Stimulated activated CD8-positive, alpha-beta memory T cell treated with anti-CD3 and anti-CD28 coated beads, Interleukin-7, amount 100 ng/mL, for 48 hours (primary cell): ENCODE data around the gene PRR5.

ENCODE experiments used
- DNase-seq, 2 donors: peaks; one replicate each; pipeline ENCODE4 v3.0.0-alpha.2; 2020; ENCODE audit warnings: low read depth in 1 of 2; ENCODE audit errors: extremely low read depth in 1 of 2

The PRR5 gene

GRCh38 chr22:44711690-44712555, 9.9 kb downstream of the PRR5 start:
- no peak for DNase-seq

DNA sequence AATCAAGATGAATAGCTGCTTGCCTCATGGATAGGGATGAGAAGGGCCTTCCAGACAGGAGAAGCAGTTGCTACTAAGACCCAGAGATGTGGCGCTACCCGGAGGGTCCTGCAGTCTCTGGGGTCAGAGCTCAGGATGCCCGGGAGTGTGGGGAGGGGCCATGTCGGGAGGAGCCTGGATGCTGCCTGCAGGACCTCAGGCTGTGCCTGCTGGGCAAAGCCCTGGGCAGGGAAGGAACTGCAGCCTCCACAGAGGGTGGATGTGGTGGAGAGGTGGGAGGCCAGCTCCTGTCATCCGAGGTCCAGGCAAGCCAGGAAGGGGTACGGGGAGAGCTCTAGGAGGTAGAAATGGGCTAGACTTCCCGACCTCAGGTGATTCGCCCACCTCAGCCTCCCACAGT, 11.0 kb downstream of the PRR5 start:
- no peak for DNase-seq

DNA sequence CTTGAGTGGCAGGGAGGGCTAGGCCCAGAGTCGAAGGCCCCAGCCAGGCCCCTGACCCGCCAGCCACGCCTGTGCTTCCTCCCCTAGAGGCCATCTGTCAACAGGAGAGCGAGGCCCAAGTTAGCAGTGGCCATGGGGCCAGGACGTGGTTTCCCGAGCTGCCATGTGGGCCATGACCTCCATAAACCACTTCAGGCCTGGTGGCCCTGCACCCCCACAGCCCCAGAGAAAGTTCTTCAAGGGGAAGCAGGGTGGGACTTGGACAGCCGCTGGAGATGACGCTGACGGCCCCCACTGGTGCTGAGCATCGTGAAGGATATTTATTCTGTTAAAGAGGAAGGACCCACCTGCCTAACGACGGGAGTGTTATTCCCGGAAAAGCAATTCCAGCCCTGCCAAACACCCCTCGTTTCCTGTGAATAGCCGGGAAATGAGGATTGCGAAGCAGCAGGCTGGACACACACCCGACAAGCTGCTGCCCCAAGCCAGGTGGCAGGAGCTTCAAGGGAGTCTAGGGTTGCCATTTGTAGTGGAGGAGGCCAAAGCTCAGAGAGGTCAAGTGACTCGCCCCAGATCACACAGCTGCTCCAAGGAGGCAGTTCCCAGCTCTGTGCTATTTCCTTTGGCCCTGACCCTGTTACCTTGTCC, 12.8 kb downstream of the PRR5 start:
- DNase-seq = no peak

DNA sequence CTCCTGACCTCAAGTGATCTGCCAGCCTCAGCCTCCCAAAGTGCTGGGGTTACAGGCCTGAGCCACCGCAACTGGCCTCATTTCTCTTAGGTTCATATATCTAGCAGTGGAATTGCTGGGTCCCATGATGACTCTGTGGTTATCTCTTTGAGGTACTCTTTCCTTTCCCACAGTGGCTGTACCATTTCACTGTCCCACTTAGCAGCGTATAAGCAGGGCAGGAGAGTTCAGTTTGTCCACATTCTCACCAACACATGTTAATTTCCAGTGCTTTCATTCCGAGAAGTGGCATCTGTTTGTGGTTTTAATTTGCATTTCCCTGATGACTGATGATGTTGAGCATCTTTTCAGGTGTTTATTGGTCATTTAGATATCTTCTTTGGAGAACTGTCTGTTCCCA, 16.4 kb downstream of the PRR5 start:
- no peak for DNase-seq

DNA sequence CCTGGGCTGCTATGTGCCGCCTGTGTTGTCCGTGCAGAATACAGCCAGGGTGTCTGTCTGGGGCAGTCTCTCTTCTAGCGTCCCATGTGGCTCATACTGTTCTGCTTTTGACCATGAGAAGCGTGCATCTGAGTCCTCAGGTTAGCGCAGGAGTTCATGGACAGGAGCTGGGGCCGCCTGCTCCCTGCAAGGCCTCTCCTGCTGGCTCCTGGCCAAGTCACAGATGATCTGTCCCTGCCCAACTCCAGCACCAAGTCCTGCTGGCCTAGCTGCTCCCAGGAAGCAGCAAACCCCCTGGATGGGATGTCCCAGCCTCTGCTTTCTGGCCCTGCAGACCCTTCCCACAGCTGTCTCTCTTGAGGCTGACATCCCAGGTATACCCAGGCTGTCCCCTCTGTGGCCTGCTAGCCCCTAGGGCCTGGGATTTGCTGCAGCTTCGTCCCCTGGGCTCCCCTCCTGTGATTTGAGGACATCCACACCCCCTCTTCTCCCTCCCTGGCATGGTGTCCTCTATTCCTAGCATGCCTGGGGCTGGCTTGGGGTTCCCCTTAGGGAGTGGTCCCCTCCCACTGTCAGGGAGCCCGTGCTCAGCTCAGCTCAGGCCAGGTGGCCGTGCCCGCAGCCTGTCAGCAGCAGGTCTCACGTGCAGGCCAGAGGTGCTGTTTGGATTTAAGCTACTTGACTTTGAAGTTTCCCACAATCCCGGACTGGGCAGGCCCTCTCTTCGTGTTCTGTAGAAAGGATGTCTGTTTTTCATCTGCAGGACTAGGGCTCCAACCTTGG, 17.8 kb downstream of the PRR5 start:
- no peak for DNase-seq

GRCh38 chr22:44721213-44721612, 19.2 kb downstream of the PRR5 start:
- DNase-seq = no peak

GRCh38 chr22:44722611-44723010, 20.6 kb downstream of the PRR5 start:
- DNase-seq = no peak

DNA sequence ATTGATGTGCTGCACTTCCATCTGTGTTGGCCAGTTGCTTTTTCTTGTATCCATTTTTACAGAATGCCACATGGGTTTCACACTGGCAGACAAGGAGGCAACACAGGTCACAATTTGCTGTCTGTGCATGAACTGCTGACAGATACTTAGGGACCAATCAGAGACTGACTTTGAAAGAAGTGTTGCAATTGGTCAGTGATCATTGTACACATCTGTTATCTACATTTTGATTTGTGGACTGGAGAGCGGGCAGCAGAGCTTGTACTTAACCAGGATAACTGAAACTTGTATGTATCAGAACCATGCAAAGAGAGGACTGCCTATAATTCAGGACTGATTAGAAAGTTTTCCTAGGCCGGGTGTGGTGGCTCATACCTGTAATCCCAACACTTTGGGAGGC, 21.8 kb downstream of the PRR5 start:
- no peak for DNase-seq

GRCh38 chr22:44724416-44724815, 22.4 kb downstream of the PRR5 start:
- DNase-seq = no peak

DNA sequence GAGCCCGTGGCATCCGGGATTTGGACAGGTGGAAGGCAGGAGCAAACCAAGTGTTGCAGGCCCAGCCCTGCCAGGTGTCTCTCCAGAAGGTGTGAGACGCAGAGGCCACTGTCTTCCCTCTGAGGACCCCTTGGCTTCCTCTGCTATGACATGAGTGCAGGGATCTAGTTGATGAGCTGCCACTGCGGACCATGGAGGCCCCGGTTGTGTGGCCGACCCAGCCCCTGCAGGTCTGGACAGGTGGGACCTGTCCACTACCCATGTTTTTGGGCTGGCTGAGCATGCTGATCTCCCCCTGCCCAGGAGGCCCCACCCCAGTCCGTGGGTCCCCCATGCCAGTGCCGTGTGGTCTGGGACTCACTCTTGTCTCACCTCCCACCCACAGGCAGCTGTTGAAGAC, 22.9 kb downstream of the PRR5 start:
- no peak for DNase-seq

DNA sequence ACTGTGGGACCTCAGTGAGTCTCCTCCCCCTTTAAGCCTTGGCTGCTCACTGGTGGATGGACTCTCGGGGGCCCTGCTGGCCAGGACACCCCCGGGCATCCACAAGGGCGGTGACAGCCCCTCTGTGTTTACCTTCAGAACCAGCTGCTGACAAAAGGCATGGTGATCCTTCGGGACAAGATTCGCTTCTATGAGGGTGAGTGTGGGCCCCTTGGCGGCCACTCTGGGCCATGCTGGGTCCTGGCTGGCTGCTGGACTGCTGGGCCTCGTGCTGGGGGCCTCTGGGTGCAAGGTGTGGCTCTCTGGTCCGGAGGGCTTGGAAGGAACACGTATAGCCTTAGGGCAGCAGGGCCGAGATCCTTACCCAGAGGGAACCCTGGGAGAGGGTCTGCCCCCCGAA, 24.4 kb downstream of the PRR5 start:
- DNase-seq = no peak

DNA sequence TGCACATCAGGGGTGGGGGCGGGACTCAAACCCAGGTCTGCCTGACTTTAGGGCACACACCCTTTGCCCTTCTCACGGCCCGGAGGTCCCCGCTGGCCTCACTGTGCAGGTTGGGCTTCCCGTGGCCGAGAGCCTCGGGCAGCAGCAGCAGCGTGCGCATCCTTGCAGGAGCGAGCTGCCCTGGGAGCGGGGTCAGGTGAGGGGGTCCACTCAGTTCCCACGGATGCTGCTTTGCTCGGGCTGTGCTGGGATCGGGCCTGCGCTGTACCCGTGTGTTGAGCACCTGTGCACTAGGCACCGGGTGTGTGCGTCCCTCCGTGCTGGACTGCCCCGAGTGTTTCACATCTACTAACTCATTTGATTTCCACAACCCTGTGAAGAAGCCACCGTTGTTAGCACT, 25.1 kb downstream of the PRR5 start:
- DNase-seq = no peak

DNA sequence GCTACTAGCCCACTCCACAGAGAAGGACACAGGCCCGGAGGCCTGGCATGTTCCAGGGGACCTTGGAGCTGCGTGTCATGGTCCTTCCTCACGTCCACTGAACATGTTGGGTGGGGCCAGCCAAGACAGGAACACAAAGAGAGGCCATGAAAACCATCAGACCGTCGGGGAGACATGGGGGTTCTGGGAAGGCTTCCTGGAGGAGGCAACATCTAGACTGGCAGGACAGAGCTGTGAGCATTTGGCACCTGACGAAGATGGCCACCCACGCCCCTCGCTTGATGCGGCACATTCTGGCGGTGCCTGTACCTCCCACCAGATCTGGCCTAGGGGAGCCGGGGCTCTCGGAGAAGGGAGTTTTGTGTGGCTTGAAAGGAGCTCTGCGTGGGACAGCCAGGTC, 25.7 kb downstream of the PRR5 start:
- no peak for DNase-seq

GRCh38 chr22:44728761-44729324, 26.8 kb downstream of the PRR5 start:
- DNase-seq = no peak

DNA sequence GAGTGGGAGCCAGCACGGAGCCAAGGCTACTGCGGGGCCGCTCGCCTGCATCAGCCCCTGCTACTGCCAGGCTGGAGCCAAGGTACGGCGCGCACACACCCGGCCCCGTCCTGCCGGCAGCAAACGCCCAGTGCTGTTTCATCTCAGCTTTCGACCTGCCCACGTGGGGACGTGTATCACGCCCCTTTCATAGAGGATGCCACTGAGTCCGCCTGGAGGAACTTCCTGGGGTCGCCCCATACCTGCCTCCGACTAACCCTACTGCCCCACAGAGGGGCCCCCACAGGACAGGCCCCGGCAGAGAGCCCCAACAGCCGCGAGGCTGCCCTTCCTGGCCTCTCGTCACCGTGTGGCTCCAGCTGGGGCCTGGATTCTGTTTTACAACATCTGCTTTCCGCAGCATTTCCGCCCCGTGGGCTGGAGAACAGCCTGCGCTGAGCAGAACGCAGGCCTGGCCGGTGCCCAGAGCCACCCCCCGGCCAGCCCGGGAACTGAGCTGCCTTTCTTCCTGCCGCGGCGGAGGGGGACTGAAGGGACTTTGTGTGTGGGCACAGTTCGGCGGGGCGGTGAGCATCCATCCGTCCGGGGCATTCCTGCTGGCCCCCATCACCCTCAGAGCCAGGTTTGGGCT, 27.5 kb downstream of the PRR5 start:
- no peak for DNase-seq

- DNase-seq = no peak
Measured at GRCh38 chr22:44730022-44730393, 28.0 kb downstream of the PRR5 start.

DNA sequence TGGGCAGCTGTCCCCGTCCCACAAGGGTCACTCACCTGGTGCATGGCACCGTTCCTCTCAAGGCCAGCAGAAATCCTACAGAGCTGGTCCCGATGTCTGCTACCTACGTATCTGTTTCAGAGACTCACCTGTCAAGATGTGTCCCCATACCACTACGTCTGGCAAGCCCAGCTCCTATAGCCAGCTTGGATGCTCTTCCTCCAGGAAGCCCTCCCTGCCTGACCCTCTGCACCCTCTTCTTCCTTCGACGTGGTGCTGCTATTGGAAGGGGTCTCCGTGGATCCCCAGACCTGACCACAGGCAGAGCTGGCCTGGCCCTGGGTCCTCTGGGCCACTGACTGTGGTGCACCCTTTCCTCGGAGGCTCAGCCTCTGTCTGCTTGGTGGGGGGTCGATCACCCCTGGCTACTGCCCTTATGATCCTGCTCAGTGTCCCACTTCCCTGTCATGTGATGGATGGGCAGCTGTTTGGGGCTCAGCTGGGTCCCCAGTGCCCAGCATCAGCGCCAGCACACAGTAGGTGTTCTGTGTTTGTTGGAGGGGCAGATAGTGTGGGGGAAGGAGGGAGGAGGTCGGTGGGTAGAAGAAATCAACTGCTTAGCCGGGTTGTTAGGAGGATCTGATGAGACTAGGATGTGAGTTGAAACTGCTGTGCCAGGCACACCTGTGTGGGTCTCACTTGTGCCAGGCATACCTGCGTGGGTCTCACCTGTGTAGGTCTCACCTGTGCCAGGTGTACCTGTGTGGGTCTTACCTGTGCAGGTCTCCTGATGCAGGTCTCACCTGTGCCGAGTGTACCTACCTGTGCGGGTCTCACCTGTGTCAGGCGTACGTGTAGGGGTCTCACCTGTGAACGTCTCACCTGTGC, 28.7 kb downstream of the PRR5 start:
- no peak for DNase-seq

DNA sequence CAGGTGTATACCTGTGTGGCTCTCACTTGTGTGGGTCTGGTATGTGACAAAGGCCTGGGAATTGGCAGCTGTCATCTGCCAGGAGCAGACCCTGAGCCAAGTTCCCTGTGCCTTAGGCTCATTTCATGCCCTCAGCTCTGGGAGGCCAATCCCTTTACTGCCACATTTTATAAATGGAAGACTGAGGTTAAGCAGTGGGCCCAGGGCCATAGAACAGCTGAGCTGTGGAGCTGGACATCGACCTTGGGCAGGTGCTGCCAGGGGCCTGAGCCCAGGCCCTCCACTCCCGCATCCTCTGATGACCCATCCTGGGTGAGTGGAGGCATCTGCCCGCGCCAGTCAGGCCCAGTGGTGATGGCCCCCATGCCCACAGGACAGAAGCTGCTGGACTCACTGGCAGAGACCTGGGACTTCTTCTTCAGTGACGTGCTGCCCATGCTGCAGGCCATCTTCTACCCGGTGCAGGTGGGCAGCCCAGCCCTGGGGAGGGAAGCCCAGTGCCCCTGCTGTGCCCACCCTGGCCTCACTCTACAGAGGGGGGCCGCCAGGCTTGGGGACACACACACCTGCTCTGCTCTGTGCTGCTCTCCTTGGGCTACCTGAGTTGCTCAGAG, 29.5 kb downstream of the PRR5 start:
- DNase-seq = no peak

DNA sequence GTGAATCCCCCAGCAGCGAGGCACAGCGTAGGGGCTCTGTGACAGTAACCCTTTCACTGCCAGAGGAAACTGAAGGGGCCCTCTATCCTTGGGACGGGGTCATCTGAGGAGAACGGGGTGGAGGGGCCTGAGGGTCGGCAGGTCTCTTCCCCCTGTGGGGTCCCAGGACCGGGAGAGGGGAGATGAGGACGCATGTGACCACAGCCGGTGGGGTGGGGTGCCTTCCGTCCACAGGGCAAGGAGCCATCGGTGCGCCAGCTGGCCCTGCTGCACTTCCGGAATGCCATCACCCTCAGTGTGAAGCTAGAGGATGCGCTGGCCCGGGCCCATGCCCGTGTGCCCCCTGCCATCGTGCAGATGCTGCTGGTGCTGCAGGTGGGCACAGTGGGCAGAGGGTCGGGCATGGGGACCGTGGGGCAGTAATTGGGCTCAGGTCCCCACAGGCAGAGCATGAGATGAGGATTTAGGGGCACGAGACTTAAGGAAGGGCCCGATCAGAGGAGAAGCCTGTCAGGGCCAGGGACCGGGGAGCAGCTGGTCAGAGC, 30.1 kb downstream of the PRR5 start:
- no peak for DNase-seq
